PC-3 (cell line): ENCODE data around the gene FXYD5.

Experiments used
- EZH2 ChIP-seq: fragments of 300-600 bp; sonication (generic); IDR thresholded peaks from one replicate; pipeline ENCODE4 v1.6.1; 2017; ENCODE audit warnings: antibody characterized with exemption, mild to moderate bottlenecking, low read length; ENCODE audit not compliant: unreplicated experiment
- EZH2phosphoT487 ChIP-seq: fragments of 300-600 bp; sonication (generic); IDR thresholded peaks from 2 replicates; pipeline ENCODE4 v1.6.1; 2018; ENCODE audit warnings: mild to moderate bottlenecking, antibody characterized with exemption, low read length, borderline replicate concordance
- TF ChIP-seq, protein P1 (sequence below): fragments of 300-600 bp; sonication (generic); conservative IDR thresholded peaks from 2 replicates; pipeline ENCODE4 v1.5.1; 2017; ENCODE audit warnings: antibody characterized with exemption, low read depth, mild to moderate bottlenecking, low read length

- no peak for TF ChIP-seq EZH2
- TF ChIP-seq, protein P1, sequence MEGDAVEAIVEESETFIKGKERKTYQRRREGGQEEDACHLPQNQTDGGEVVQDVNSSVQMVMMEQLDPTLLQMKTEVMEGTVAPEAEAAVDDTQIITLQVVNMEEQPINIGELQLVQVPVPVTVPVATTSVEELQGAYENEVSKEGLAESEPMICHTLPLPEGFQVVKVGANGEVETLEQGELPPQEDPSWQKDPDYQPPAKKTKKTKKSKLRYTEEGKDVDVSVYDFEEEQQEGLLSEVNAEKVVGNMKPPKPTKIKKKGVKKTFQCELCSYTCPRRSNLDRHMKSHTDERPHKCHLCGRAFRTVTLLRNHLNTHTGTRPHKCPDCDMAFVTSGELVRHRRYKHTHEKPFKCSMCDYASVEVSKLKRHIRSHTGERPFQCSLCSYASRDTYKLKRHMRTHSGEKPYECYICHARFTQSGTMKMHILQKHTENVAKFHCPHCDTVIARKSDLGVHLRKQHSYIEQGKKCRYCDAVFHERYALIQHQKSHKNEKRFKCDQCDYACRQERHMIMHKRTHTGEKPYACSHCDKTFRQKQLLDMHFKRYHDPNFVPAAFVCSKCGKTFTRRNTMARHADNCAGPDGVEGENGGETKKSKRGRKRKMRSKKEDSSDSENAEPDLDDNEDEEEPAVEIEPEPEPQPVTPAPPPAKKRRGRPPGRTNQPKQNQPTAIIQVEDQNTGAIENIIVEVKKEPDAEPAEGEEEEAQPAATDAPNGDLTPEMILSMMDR: no peak
- no peak for TF ChIP-seq EZH2phosphoT487
Observed at GRCh38 chr19:35126624-35126959, 27.9 kb upstream of the FXYD5 start.
